Heart left ventricle (tissue), 16 donors: ENCODE results near the gene ZBED1. TPM values are rescaled to one million over a fixed set of nuclear protein-coding genes. Genes with fewer than 3 reads are reported as not detected.

Experiments used
- ATAC-seq, 4 donors: fragments of 200-7000 bp; cut with Tn5 transposase; one replicate each; pipeline ENCODE4 v1.9.1; 2020 to 2022; ENCODE audit warnings: moderate library complexity in 4 of 4, mild to moderate bottlenecking in 3 of 4, moderate number of reproducible peaks in 1 of 4
- DNase-seq, 5 donors: peaks; one replicate each; pipeline ENCODE4 v3.0.0-alpha.2; 2020
- H3K27ac ChIP-seq, 12 donors: fragments of 200-600 bp; sonication (generic) in 4 of 12; one replicate each; pipeline versions ENCODE4 v1.5.0 to v1.8.0; 2016 to 2022; ENCODE audit warnings: mild to moderate bottlenecking in 2 of 12
- H3K27me3 ChIP-seq, 9 donors: fragments of 200-600 bp; sonication (generic) in 2 of 9; one replicate each; pipeline versions ENCODE4 v1.5.1 to v1.8.0; 2016 to 2022; ENCODE audit warnings: mild to moderate bottlenecking in 3 of 9
- H3K36me3 ChIP-seq, 9 donors: fragments of 200-600 bp; sonication (generic) in 2 of 9; one replicate each; pipeline versions ENCODE4 v1.5.0 to v1.8.0; 2018 to 2022; ENCODE audit warnings: mild to moderate bottlenecking in 2 of 9
- H3K4me1 ChIP-seq, 12 donors: fragments of 200-600 bp; sonication (generic) in 4 of 12; one replicate each; pipeline versions ENCODE4 v1.5.0 to v1.8.0; 2016 to 2022; ENCODE audit warnings: mild to moderate bottlenecking in 3 of 12
- H3K4me3 ChIP-seq, 12 donors: fragments of 200-600 bp; sonication (generic) in 4 of 12; one replicate each; pipeline versions ENCODE4 v1.5.0 to v1.8.0; 2017 to 2022; ENCODE audit warnings: mild to moderate bottlenecking in 9 of 12, moderate library complexity in 4 of 12
- H3K9me3 ChIP-seq, 12 donors: fragments of 200-600 bp; sonication (generic) in 4 of 12; one replicate each; pipeline versions ENCODE4 v1.5.0 to v1.8.0; 2016 to 2022; ENCODE audit warnings: mild to moderate bottlenecking in 1 of 12
- POLR2A ChIP-seq, 2 donors: fragments of 450-650 bp; IDR thresholded peaks; one replicate each; pipeline ENCODE4 v1.6.1; 2017; ENCODE audit warnings: antibody characterized with exemption in 2 of 2, mild to moderate bottlenecking in 2 of 2, moderate library complexity in 2 of 2
- WGBS, 4 donors: extraction: QIAGEN DNeasy Blood & Tissue Kit in 2 of 4; methylation state at CpG; one replicate each; pipeline versions ENCODE4 v1.1.5 to v1.1.7; 2013 to 2018; 5-methylcytosine and 5-hydroxymethylcytosine counted together
- intact Hi-C, 10 donors: fragments of 100-400 bp; cut with DNase I; formaldehyde crosslinking; loops; one replicate each; pipeline versions ENCODE4 v1.11.1 to v1.14.2; 2022
- polyA plus RNA-seq, 2 donors: library from polyadenylated mRNA; stranded (reverse); fragments of 200-250 nt; gene quantifications; one replicate each; pipeline ENCODE4 v1.2.3, GENCODE V29; 2013
- total RNA-seq, 9 donors: library from RNA; depleted of rRNA in 2 of 9; stranded (reverse); fragments of >200 nt in 2 of 9; fragmentation: NEBNext Ultra II Directional in 3 of 9; extraction: Animal tissue kit (Norgen Biotek cat#: 25700) in 3 of 9; gene quantifications; one replicate each; pipeline versions ENCODE4 v1.1.0 to v1.2.4, GENCODE V29; 2016 to 2023
- TF ChIP-seq, protein P1 (sequence below), 12 donors: fragments of 200-600 bp; sonication (generic) in 4 of 12; IDR thresholded peaks; one replicate each; pipeline versions ENCODE4 v1.5.0 to v1.8.0; 2018 to 2022; ENCODE audit warnings: antibody characterized with exemption in 12 of 12, mild to moderate bottlenecking in 5 of 12
- donor health status: ischemic (EF 13 %, LVEDD 7.1; RV severe dilation, severe dysfunction).
- donor health status: healthy with polysubstance abuse.
- donor health status: DM: no; HTN: yes; CAD: no.
- donor health status: DM: no; HTN: no; CAD: no.
- donor health status: ischemic (EF 25% LVEDD 6.9; RV normal size, moderate dysfunction).
- donor health status: ischemic (EF 25% LVEDD 5.7; RV mildly dilated, moderate dysfunction).
- donor health status: healthy.
- donor health status: DM: yes; HTN: yes; CAD: no.
- donor health status: ischemic (EF 35%, LVEDD 5.7; RV mildly dilated, moderate dysfunction).
- donor health status: nonischemic (EF 11% LVEDD 7.7; RV severe dilation, severe dysfunction).
- donor health status: DM: yes; HTN: yes; CAD: no.
- donor health status: PGD.
- donor health status: ischemic (EF 29% LVEDD 5.4; RV normal size, mild dysfunction).
- donor health status: nonischemic (EF 23%, LVEDD 6.1; RV moderate dilation, normal function).

The ZBED1 gene
- total and polyA plus RNA-seq, 11 donors = 25.9 to 87.1 (median 59.5) TPM

DNA sequence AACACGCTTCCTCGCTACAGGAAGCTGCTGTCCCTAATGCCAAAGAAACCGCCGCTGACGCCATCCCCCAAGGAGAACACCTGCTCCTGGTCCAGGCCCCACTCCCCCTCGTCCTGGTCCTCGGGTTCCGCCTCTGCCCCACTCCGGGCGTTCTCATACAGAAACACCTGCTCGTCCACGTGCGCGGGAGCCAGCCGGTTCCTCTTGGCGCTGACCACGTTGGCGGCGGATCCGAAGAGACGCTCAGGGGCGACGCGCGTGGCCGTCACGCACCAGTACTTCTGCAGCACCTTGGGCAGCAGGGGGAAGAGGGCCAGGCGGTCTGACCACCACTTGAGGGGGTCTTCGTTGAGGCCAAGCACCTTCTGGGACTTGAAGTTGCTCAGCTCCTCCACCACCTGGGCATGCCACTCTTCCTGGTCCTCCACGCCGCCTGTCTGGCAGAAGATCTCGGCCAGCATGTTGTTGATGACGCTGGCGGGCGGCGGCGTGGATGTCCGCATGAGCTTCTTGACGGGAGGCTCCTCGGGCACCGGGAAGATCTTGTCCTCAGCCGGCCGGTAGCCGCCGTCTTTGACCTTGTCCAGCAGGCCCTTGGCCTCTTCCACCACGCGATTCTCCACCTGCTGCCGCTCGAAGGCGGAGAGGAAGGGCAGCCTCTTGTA lies 12.0 kb downstream of the ZBED1 start:
- peaks cover 6 to 61% (median 47%) of the 10 kb centered on the region in 9 donors for H3K36me3 ChIP-seq
- DNase-seq (no peak), ATAC-seq (no peak)
- WGBS, 4 donors = 96 to 97% (median 97%) methylated on average over 40 to 50 of the region's 50 CpGs
- H3K4me3 ChIP-seq = no peak overlapping the region
- intact Hi-C loops = no loop called here
- H3K27me3 ChIP-seq = no peaks in the 10 kb centered on the region
- TF ChIP-seq POLR2A (IDR thresholded peaks at IDR 0.05) = no peak
- TF ChIP-seq, protein P1, sequence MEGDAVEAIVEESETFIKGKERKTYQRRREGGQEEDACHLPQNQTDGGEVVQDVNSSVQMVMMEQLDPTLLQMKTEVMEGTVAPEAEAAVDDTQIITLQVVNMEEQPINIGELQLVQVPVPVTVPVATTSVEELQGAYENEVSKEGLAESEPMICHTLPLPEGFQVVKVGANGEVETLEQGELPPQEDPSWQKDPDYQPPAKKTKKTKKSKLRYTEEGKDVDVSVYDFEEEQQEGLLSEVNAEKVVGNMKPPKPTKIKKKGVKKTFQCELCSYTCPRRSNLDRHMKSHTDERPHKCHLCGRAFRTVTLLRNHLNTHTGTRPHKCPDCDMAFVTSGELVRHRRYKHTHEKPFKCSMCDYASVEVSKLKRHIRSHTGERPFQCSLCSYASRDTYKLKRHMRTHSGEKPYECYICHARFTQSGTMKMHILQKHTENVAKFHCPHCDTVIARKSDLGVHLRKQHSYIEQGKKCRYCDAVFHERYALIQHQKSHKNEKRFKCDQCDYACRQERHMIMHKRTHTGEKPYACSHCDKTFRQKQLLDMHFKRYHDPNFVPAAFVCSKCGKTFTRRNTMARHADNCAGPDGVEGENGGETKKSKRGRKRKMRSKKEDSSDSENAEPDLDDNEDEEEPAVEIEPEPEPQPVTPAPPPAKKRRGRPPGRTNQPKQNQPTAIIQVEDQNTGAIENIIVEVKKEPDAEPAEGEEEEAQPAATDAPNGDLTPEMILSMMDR (IDR thresholded peaks at IDR 0.05) = no peak
- H3K4me1 ChIP-seq = peaks cover 0 to 32% (median 17%) of the 10 kb centered on the region in 12 donors
- H3K27ac ChIP-seq = no peak overlapping the region
- H3K9me3 ChIP-seq = no peaks in the 10 kb centered on the region

DNA sequence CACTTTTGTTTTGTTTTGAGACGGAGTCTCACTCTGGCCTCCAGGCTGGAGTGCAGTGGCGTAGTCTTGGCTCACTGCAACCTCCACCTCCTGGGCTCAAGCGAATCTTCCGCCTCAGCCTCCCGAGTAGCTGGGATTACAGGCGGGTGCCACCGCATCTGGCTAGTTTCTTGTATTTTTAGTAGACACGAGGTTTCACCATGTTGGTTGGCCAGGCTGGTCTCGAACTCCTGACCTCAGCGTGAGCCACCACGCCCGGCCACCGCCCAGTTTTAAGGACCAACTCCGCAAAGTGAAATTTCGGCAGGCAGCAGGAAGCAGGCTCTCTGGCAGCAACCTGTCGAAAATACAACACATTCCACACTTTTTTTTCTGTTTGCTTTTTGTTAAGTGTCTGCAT lies 13.4 kb downstream of the ZBED1 start:
- no peak overlapping the region for H3K27ac ChIP-seq
- intact Hi-C loops = no loop called here
- WGBS, 4 donors = 93 to 96% (median 95%) methylated on average over 16 of the region's 16 CpGs
- TF ChIP-seq, protein P1 (IDR thresholded peaks at IDR 0.05) = no peak
- no peak for TF ChIP-seq POLR2A (IDR thresholded peaks at IDR 0.05)
- H3K4me1 ChIP-seq = peaks cover 0 to 28% (median 12%) of the 10 kb centered on the region in 12 donors
- DNase-seq (no peak), ATAC-seq (no peak)
- H3K9me3 ChIP-seq = no peaks in the 10 kb centered on the region
- H3K4me3 ChIP-seq = no peak overlapping the region
- H3K36me3 ChIP-seq = peaks cover 6 to 61% (median 47%) of the 10 kb centered on the region in 9 donors
- H3K27me3 ChIP-seq = no peaks in the 10 kb centered on the region

DNA sequence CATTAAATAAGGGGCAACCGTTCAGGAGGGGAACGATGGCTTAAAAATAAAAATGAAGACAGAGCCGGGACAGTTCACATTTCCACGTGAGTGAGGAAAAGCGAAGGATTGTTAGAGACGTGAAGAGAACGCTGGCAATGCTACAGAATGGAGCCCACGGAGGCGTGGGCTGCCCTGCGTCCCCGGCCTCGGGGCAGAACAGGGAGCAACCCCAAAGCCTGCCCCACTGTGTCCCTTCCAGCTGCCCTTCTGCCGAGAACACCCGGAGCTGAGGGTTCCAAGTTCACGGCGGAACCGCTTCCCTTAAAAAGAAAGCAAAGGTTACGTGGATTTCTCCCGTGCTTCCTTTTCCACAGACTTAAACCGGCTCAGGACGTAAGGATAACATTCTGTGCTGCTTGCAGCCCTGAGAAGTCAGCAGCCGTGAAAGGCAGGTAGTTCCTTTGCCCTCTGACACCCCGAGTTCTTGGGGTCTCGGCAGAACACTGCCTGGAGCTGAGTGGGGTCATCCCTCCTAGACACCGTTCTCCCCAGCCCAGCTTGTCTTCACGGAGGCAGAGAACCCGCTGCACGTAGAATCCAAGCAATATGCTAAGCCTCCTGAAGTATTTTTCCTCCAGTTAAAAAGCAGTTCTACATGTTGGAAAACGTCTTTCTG lies 14.2 kb downstream of the ZBED1 start:
- no peak for TF ChIP-seq POLR2A (IDR thresholded peaks at IDR 0.05)
- TF ChIP-seq, protein P1 (IDR thresholded peaks at IDR 0.05) = no peak
- H3K36me3 ChIP-seq = peaks cover 6 to 56% (median 47%) of the 10 kb centered on the region in 9 donors
- H3K27me3 ChIP-seq = no peaks in the 10 kb centered on the region
- ATAC-seq (no peak), DNase-seq (no peak)
- H3K9me3 ChIP-seq = no peaks in the 10 kb centered on the region
- H3K4me3 ChIP-seq = no peak overlapping the region
- H3K27ac ChIP-seq = no peak overlapping the region
- H3K4me1 ChIP-seq = peaks cover 0 to 24% (median 11%) of the 10 kb centered on the region in 12 donors
- 87 to 91% (median 89%) methylated on average over 29 of the region's 29 CpGs for WGBS, 4 donors
- intact Hi-C loops = no loop called here

DNA sequence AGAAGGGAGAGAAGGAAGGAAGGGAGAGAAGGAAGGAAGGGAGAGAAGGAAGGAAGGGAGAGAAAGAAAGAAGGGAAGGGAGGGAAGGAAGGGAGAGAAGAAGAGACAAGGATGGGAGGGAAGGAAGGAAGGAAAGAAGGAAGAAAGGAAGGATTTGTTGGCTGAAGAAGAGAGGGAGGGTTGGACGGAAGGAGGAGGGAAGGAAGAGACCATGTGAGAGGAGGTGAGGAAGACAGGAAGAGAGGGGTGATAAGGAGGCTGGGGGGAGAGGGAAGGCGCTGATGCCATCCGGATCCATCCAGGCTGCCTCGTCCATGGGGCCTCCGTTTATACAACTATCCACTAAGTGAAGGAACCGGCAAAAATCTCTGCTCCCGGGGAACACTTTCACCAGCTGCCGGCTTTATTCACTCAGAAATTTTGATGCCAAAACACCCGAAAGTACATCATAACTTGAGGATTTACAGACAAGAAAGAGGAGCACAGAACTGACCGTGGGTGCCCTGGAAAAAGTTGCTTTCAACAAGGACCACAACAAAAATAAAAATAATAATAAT lies 14.9 kb downstream of the ZBED1 start:
- peak in 1 of 4 donors; percentile 28 for ATAC-seq
- no peak for DNase-seq
- H3K9me3 ChIP-seq = no peaks in the 10 kb centered on the region
- H3K27me3 ChIP-seq = no peaks in the 10 kb centered on the region
- peak overlapping the region; percentile 21 to 78 (median 50) for H3K27ac ChIP-seq
- peaks cover 0 to 28% (median 11%) of the 10 kb centered on the region in 12 donors for H3K4me1 ChIP-seq
- H3K36me3 ChIP-seq = peaks cover 6 to 50% (median 45%) of the 10 kb centered on the region in 9 donors
- H3K4me3 ChIP-seq = no peak overlapping the region
- no peak for TF ChIP-seq POLR2A (IDR thresholded peaks at IDR 0.05)
- TF ChIP-seq, protein P1 (IDR thresholded peaks at IDR 0.05) = no peak
- WGBS, 4 donors = 72 to 83% (median 74%) methylated on average over 10 of the region's 10 CpGs
- intact Hi-C loops = no loop called here
